Osteoblast (primary cell): Measurements from ENCODE around the gene CFAP47. TPM values are rescaled to one million over a fixed set of nuclear protein-coding genes. Genes with fewer than 3 reads are reported as not detected.

ENCODE experiments used
- DNase-seq: peaks from one replicate; pipeline ENCODE4 v3.0.0; 2011; ENCODE audit warnings: low spot score, mixed read lengths; ENCODE audit not compliant: insufficient read length; ENCODE audit errors: missing footprints
- H2AFZ ChIP-seq: 2 replicates; pipeline ENCODE4 v1.6.0; 2011; ENCODE audit warnings: mild to moderate bottlenecking, low read length
- H3K27ac ChIP-seq: 2 replicates; pipeline ENCODE4 v1.5.1; 2011; ENCODE audit warnings: mild to moderate bottlenecking, low read depth, low read length, moderate library complexity
- H3K27me3 ChIP-seq: 2 replicates; pipeline ENCODE4 v1.6.0; 2012; ENCODE audit warnings: mild to moderate bottlenecking, control low read depth, inconsistent platforms, low read length, moderate library complexity; ENCODE audit not compliant: insufficient read depth
- H3K36me3 ChIP-seq: 2 replicates; pipeline ENCODE4 v1.5.1; 2011; ENCODE audit warnings: mild to moderate bottlenecking, low read length, control low read depth, moderate library complexity; ENCODE audit not compliant: insufficient read depth
- H3K4me1 ChIP-seq: 2 replicates; pipeline ENCODE4 v1.5.1; 2011; ENCODE audit warnings: mild to moderate bottlenecking, low read length, control low read depth, moderate library complexity; ENCODE audit not compliant: insufficient read depth
- H3K4me2 ChIP-seq: 2 replicates; pipeline ENCODE4 v1.6.0; 2011; ENCODE audit warnings: mild to moderate bottlenecking, low read length; ENCODE audit not compliant: insufficient read depth
- H3K4me3 ChIP-seq: fragments of 200-600 bp; sonication (generic); 3 replicates; pipeline ENCODE4 v1.5.1; 2012; ENCODE audit warnings: mild to moderate bottlenecking, low read length, inconsistent platforms; ENCODE audit not compliant: insufficient read depth
- H3K79me2 ChIP-seq: 2 replicates; pipeline ENCODE4 v1.6.0; 2012; ENCODE audit warnings: mild to moderate bottlenecking, low read length, control low read depth, inconsistent platforms; ENCODE audit not compliant: insufficient read depth
- H3K9me3 ChIP-seq: 2 replicates; pipeline ENCODE4 v1.5.1; 2011; ENCODE audit warnings: low read depth, low read length, control low read depth
- H4K20me1 ChIP-seq: 2 replicates; pipeline ENCODE4 v1.6.0; 2012; ENCODE audit warnings: mild to moderate bottlenecking, low read length, control low read depth; ENCODE audit not compliant: insufficient read depth
- CTCF ChIP-seq: IDR thresholded peaks from 2 replicates; pipeline ENCODE4 v1.5.1; 2011; ENCODE audit warnings: mild to moderate bottlenecking, low read depth, low read length, moderate library complexity; ENCODE audit errors: extremely low read depth
- total RNA-seq: library from RNA; depleted of rRNA; stranded (reverse); fragments of >200 nt; gene quantifications from 2 replicates; pipeline ENCODE4 v1.2.3, GENCODE V29; 2012

Gene CFAP47, protein sequence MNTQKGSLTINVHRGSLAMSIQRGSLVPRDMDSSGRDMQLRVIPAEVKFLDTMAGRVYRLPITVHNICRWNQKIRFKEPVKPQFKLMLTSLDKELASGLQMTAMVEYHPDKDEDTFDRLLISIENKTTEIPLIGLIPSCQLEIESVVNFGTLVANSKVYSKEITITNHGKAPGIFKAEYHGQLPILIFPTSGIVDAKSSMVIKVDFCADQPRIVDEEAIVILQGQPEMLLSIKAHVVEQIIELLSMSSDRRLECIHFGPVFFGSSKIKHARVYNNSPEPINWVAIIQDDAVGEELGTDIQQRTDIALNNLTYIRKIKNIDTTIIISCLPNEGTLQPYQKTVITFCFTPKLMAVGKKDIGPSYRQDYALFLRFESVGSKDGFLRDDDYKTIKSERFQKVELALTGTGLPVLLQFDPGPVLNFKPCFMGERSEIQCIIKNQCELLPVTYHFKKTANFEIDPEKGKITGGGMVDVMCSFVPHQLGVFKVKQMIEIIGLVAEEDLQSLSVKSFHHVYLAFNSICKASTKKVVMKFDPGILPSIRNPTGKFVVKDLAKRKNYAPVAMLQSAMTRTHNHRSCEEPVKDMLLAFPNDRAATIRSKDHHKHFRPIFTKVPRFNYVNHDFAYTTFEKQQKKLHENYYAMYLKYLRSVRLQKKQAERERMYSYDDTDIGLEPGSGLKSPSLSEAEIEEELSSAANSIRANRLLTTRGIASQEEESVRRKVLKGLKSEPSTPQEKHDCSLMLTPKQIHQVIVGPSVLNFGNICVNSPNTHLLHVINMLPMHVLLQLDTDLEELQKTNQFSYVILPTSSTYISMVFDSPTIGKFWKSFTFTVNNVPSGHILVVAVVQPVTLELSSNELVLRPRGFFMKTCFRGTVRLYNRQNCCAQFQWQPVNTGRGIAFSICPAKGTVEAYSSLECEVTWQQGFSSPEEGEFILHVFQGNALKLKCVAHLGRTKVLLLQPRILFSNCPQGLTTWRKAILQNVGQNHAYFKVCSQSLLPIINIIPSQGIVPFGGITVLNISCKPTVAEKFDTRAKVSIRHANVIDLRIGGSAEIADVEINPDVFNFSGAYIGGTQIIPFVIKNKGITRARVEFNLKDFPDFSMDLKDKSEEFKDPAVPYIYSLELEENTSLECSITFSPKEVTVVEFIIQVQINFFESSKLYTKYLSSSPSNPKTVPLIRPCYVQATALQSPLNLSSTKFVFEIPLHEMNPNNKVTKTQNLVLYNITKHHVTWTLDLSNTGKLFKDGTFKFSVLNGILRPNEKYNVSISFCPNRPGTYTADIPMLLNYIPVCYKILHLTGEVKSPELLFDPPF (N-terminal part only)
- total RNA-seq = not detected in 2 replicates

DNA sequence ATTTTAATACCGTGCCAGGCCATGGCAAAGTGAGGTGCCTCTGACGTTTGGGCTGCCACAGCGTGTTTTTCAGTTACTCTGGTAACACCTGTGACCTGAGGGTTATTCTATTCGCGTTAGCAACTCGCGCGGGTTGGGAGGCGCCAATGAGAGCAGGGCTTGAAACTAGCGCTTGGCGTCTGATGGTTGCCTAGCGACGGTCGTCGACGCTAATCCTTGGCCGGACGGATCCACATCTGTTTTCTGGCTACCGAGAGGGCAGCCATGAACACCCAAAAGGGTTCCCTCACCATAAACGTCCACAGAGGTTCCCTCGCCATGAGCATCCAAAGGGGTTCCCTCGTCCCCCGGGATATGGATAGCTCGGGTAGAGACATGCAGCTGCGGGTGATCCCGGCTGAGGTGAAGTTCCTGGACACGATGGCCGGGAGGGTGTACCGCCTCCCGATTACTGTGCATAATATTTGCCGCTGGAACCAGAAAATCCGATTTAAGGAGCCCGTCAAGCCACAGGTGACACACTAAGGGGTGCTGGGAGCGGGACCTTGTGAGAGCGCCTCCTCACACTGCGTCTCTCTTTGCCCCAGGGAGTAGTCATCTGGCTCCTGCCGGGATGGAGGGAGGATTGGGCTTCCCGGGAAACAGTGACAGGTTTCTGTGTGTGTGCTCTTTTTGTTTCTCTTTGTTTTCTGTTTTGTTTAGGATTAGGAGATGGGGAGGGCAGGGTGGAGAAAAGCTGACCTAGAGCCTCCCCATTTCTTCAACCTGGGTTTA, at the start of gene CFAP47:
Gene CFAP47, plus strand, starts transcription at position 199 of the 774 bp plus-strand sequence. Its CDS starts 66 bp downstream, at position 265.
- Histone ChIP-seq H4K20me1 (no peaks in the 10 kb centered on the region), H3K4me2 (no peak within 1 kb of the TSS), H3K9me3 (peaks cover 2% of the 10 kb centered on the region), H3K36me3 (no peaks in the 10 kb centered on the region), H3K79me2 (no peaks in the 10 kb centered on the region), H3K27ac (no peak within 1 kb of the TSS), H3K4me1 (no peaks in the 10 kb centered on the region), H2AFZ (no peak within 1 kb of the TSS), H3K27me3 (no peaks in the 10 kb centered on the region), H3K4me3 (no peak within 1 kb of the TSS)
- no peak for TF ChIP-seq CTCF
- no peak for DNase-seq

GRCh38 chrX:35880601-35881000, 38.9 kb upstream of the CFAP47 start:
- no peak for DNase-seq
- Histone ChIP-seq H3K27me3 (no peaks in the 10 kb centered on the region), H3K4me3 (no peak overlapping the region), H3K4me2 (no peak overlapping the region), H3K27ac (no peak overlapping the region), H4K20me1 (no peaks in the 10 kb centered on the region), H3K36me3 (no peaks in the 10 kb centered on the region), H3K4me1 (no peaks in the 10 kb centered on the region), H3K79me2 (no peaks in the 10 kb centered on the region), H2AFZ (no peak overlapping the region), H3K9me3 (no peaks in the 10 kb centered on the region)
- no peak for TF ChIP-seq CTCF

DNA sequence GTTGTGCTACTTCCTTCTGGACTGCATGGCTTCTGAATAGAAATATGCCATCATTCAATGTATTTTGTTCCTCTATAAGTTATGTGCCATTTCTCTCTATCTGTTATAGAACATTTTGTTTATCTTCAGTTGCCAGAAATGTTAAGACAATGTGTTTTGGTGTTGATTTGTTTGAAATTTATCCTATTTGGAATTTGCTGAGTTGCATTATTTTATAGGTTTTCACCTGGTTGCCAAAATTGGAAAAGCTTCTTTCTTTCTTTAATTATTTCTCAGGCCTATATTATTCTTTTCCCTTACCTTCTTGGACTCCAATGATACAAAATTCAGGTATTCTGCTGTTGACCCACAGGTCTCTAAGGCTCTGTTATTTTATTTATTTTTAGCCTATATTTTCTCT, 33.4 kb upstream of the CFAP47 start:
- no peak overlapping the region for H2AFZ ChIP-seq
- H3K27me3 ChIP-seq = no peaks in the 10 kb centered on the region
- no peak overlapping the region for H3K4me3 ChIP-seq
- H4K20me1 ChIP-seq = no peaks in the 10 kb centered on the region
- no peak for TF ChIP-seq CTCF
- no peaks in the 10 kb centered on the region for H3K36me3 ChIP-seq
- no peaks in the 10 kb centered on the region for H3K79me2 ChIP-seq
- no peaks in the 10 kb centered on the region for H3K4me1 ChIP-seq
- H3K9me3 ChIP-seq = no peaks in the 10 kb centered on the region
- no peak overlapping the region for H3K27ac ChIP-seq
- no peak overlapping the region for H3K4me2 ChIP-seq
- no peak for DNase-seq
